Activated CD4-positive, alpha-beta T cell treated with anti-CD3 and anti-CD28 coated beads for 4 hours (primary cell): ENCODE results near the gene TMEM138.
A peak's percentile ranks its signal among the peaks of the same experiment; 100 is the strongest.
"Not testable (repeated sequence)": the region's sequence is repeated elsewhere in the genome, so short reads cannot be mapped to it uniquely, and the experiment has no call there.

Source experiments
- DNase-seq, 2 donors: peaks; one replicate each; pipeline ENCODE4 v3.0.0-alpha.2; 2020

TMEM138 gene

DNA sequence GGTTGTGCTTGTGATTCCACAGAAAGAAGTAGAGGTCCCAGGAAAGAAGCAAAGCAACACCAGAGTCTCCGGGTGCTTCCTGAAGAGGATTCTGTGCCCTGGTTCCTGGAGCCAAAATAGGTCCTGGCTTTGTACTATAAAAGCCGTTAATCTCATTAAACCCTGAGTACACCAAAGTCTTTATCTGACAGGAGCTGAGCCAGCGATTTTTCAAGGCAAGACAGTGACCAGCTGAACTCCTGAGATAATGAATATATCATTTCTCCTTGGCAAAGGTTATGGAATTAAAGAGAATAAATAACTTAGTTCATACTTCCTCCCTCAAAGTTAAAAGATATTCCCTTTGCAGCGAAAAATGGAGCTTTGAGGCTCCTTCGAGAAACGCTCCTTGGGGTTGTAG, 5.2 kb downstream of the TMEM138 start:
- DNase-seq = no peak

DNA sequence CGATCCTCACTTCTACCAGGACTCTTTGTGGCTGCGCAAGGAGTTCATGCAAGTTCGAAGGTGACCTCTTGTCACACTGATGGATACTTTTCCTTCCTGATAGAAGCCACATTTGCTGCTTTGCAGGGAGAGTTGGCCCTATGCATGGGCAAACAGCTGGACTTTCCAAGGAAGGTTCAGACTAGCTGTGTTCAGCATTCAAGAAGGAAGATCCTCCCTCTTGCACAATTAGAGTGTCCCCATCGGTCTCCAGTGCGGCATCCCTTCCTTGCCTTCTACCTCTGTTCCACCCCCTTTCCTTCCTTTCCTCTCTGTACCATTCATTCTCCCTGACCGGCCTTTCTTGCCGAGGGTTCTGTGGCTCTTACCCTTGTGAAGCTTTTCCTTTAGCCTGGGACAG, 6.5 kb downstream of the TMEM138 start:
- no peak for DNase-seq

- DNase-seq = no peak
Observed at GRCh38 chr11:61369372-61370348, 7.5 kb downstream of the TMEM138 start.

DNA sequence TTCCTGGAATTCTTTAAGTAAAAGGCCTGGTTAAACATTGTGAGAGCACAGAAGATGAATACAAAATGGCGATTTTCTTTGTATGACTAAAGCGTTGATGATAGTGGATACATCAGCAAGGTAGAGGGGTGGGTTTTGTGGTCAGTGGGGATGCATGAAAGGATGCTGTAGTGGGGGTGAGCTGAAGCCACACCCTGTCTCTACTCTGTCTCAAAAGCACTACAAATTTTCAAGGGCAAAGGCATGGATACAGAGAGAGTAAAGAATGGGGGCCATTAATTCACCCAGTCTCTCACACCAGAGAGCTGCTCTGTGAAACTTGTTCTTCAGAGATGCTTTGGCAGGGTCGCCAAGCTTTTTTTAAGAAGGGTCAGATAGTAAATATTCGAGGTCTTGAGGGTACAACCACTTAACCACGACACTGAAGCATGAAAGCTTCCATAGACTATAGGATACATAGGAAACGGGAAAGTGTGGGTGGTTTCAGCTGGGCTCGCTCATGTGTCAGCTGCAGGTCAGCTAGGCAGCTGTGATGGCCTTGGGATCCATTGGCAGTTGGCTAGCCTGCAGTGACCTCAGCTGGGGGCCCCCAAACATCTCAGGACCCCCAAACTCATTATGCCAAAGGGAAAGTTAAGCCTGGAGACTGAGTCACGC, 8.3 kb downstream of the TMEM138 start:
- DNase-seq = no peak

GRCh38 chr11:61372659-61373420, 10.7 kb downstream of the TMEM138 start:
- DNase-seq = no peak

- DNase-seq = no peak
Observed at GRCh38 chr11:61375761-61376108, 13.6 kb downstream of the TMEM138 start.

GRCh38 chr11:61377461-61378160, 15.4 kb downstream of the TMEM138 start:
- DNase-seq = no peak

DNA sequence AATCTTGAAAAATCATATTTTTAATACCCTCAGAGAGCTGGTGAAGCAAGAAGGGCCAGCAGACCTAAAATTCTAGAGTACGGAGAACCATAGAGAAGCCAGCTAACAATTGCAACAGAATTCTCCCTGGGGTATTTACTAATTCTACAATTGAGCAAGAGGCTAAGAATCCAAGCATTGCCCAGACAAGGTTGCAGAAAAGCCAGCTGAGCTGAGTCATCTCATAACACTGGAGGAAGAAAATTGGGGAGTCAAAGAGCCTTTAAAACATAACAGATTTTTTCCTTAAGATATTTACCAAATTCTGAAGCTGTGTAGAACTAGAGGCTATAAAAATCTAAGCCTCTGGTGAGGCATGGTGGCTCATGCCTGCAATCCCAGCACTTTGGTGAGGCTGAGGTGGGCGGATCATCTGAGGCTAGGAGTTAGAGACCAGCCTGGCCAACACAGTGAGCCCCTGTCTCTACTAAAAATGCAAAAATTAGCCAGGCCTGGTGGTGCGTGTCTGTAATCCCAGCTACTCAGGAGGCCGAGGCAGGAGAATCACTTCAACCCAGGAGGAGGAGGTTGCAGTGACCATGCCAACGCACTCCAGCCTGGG, 16.6 kb downstream of the TMEM138 start:
- no peak for DNase-seq

GRCh38 chr11:61380884-61381283, 18.7 kb downstream of the TMEM138 start:
- no peak for DNase-seq

DNA sequence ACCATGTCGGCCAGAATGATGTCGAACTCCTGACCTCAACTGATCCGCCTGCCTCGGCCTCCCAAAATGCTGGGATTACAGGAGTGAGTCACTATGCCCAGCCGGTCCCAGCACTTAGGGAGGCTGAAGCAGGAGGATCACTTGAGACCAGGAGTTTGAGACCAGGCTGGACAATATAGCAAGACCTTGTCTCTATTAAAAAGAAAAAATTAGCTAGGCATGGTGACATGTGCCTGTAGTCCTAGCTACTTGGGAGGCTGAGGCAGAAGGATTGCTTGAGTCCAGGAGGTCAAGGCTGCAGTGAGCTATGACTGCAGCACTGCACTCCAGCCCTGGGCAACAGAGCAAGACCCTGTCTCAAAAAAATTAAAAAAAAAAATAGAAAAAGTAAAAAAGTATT, 21.7 kb downstream of the TMEM138 start:
- DNase-seq = not testable (repeated sequence)

DNA sequence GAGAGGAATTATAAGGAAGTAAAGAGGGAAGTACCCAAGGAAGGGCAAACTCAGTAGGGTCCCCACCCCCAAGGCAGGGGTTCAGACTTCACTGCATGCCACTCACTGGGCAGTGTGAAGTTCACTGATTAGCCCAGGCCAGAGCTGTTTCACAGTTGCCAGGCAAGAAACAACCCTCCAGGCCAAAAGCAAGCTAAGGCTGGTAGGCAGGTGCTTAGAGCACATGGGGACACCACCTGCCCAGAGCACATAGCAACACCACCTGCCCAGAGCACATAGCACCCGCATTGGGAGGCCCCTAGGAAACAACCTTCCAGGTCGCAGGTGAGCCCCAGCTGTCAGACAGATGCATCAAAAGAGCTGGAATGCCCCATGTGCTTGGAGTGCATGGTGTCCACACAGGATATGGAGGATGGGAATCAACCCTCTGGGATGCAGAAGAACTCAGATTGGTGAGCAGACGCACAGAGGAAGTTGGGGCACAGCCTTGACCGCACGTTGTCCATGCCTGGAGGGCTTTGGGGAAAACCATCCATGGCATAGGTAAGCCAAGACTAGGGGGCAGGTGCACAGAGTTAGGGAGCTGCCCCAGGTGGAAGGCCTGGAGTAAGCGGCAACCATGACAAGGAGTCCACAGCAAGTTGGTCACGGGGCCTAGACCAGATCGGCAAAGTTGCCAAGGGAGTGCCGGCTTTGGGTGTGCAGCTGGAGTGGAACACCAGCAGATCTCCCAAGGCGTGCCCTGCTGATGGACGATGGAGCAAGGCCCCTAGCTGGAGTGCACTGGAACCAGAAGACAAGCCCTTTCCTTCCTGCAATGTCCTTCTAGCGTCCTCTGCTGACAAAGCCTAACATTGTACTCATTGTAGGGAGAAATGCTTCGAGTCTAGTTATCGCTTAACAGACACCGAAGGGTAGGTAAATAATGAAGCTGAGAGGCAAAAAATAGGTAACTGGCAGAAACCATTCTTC, 22.4 kb downstream of the TMEM138 start:
- DNase-seq = no peak

DNA sequence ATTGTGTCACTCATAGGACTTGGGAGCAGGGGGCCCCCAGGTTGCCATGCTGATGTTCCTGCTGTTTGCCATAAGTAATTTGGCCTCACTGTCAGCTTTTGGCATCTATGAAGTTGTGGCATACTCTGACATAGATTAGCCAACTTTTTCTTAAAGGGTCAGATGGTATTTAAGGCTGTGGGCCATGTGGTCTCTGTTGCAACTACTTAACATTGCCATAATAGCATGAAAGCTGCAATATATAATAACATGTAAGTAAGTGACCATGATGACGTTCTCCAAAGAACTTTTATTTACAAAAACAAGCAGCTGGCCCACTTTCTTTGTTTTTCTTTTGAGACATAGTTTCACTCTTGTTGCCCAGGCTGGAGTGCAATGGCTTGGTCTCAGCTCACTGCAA, 28.0 kb downstream of the TMEM138 start:
- DNase-seq = no peak

DNA sequence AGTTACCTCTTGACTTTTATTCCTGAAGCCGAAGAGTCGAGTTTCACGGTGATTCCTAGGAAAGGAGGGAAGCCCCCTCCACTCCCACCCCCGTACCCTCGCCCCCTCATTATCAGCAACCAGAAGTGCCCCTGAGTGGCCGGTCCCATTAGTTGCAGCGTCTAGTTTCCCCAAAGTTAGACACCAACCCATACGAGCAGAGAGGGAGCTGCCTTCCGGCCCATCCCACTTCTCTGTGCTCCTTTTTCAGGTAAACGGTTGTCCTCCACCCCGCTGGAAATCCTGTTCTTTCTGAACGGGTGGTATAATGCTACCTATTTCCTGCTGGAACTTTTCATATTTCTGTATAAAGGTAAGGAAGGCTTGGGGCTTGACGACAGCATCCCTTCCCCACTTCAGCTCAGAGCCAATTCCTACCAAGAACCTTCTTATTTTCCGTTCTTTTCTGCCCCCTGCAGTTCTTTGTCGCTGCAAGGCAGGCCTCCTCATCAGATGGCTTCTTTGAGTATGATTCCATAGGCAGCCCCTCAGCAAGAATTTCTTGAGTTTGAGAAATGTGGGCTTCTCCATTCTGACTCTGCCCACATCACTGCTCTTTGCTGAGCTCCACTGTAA, 30.9 kb downstream of the TMEM138 start:
- peak; percentile 9 to 16 for DNase-seq

GRCh38 chr11:61401173-61401572, 39.0 kb downstream of the TMEM138 start:
- DNase-seq = no peak

DNA sequence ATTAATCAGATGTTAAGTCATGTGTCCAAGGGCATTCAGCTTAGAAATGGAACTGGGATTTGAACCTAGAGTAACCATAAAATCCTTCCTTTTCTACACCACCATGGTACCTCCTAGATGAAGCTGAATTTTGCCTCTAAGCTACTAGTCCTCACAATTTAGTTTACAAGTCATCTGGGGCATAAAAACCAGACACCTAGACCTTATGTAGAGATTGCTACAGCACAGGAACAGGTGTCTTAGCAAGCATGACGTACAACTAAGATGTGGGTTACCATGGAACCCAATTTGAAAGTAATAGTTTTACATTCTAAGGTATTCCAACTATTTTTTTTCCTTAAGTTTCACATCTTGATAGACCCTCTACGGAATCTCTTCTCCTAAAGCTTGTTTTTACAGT, 39.4 kb downstream of the TMEM138 start:
- no peak for DNase-seq

DNA sequence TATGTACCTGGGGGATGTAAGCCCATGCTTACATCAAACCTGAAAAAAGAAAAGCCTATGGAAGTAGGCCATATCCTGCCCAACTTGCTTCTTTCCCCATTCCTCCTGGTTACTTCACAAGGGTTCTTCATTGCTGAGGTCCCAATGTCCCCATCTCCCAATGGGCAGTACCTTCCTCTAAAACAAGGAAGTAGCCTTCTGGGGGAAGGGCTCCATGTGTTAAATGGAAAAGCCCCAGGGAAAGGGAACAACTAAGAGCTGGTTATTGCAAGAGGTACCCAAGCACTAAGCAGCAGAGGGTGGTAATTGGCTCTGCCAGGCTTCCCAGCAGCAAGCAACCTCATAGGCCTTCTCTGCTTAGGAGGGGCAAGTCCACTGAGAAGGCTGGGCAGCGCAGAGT, 41.5 kb downstream of the TMEM138 start:
- no peak for DNase-seq

GRCh38 chr11:61404103-61404502, 41.9 kb downstream of the TMEM138 start:
- DNase-seq = no peak

DNA sequence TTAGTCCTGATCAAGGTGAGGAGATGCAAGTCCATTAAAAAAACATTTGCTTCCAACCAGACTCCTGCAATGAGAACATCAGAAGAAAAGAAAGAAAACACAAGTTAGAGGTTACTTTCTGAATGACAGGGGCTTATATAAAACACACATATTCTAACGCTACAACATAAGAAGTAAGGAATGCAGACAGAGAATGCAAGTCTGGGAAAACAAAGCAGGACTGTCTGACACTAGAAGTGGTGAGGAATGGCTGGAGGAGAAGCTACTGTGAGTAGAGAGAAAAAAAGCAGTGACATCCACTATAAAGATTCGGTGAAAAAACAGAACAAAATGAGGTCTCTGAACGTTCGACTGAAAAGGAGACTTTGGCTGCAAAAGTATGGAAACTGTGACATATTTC, 42.5 kb downstream of the TMEM138 start:
- DNase-seq = no peak

GRCh38 chr11:61406067-61406466, 43.9 kb downstream of the TMEM138 start:
- DNase-seq = no peak

DNA sequence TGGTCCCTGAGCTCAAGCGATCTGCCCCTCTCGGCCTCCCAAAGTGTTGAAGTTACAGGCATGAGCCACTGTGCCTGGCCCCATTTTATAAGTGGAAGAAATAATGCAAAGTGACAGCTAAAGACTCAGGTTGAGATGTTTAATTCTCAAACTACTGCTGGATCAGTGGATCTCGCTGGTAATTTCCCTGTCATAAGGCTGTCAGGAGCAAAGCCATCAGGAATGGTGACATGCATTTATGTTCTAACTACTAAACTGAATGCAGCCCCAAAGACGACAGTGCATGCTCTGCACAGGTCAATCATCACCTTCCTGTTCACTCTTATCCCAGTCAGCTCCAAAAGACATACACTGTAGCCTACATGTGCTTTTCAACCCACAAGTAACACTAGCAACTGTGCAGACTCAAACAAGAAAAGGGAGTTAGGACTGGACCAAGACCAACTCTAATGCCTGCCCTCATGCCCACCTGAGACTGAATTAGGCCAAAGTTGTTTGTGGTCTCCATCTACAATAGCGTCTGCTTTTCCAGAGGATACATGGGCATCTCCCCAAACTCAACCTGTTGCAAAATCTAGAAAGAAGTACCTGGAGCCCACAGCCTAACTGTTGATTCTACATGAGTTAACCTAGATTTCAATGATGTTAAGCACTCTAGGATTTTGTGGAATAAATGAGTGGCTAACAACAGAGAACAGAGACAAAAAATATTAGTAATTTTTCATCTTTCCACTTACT, 45.0 kb downstream of the TMEM138 start:
- DNase-seq = no peak
